Thyroid gland (tissue), 4 donors: ENCODE measurements around the gene KLHL17. TPM values are rescaled to one million over a fixed set of nuclear protein-coding genes. Genes with fewer than 3 reads are reported as not detected.

ENCODE experiments used
- DNase-seq, 2 donors: peaks; one replicate each; pipeline ENCODE4 v3.0.0-alpha.2; 2019
- H3K27ac ChIP-seq, 3 donors: fragments of 200-600 bp; sonication (generic); 1 replicate in 2 of 3; 2 replicates in 1 of 3; pipeline ENCODE4 v1.5.1; 2016 to 2019; ENCODE audit warnings: mild to moderate bottlenecking in 1 of 3, moderate library complexity in 1 of 3
- H3K27me3 ChIP-seq: fragments of 200-600 bp; sonication (generic); one replicate; pipeline ENCODE4 v1.5.1; 2019
- H3K36me3 ChIP-seq, 2 donors: fragments of 200-600 bp; sonication (generic); one replicate each; pipeline ENCODE4 v1.5.1; 2016 to 2019
- H3K4me1 ChIP-seq, 2 donors: fragments of 200-600 bp; sonication (generic); one replicate each; pipeline ENCODE4 v1.5.1; 2017 to 2019
- H3K4me3 ChIP-seq, 3 donors: fragments of 200-600 bp; sonication (generic); replicated peaks in 1 of 3; 1 replicate in 2 of 3; 2 replicates in 1 of 3; pipeline ENCODE4 v1.5.1; 2016; ENCODE audit warnings: mild to moderate bottlenecking in 1 of 3
- H3K9me3 ChIP-seq: fragments of 200-600 bp; sonication (generic); one replicate; pipeline ENCODE4 v1.5.1; 2017
- CTCF ChIP-seq, 6 experiments: fragments of 200-600 bp in 3 of 6; fragments of 450-650 bp in 3 of 6; sonication (generic) in 3 of 6; IDR thresholded peaks; one replicate each; pipeline ENCODE4 v1.5.1; 2016 to 2019; ENCODE audit warnings: antibody characterized with exemption in 6 of 6, mild to moderate bottlenecking in 2 of 6, inconsistent platforms in 1 of 6, moderate library complexity in 1 of 6
- POLR2A ChIP-seq, 2 donors: fragments of 450-650 bp; IDR thresholded peaks; one replicate each; pipeline ENCODE4 v1.6.1; 2017; ENCODE audit warnings: antibody characterized with exemption in 2 of 2, mild to moderate bottlenecking in 2 of 2, moderate library complexity in 1 of 2
- WGBS, 2 donors: methylation state at CpG; one replicate each; pipeline ENCODE4 v1.1.5; 2017; 5-methylcytosine and 5-hydroxymethylcytosine counted together
- intact Hi-C: fragments of 100-400 bp; cut with DNase I; formaldehyde crosslinking; loops from one replicate; pipeline ENCODE4 v1.15.1; 2023
- total RNA-seq, 4 donors: library from RNA; depleted of rRNA; stranded (reverse); fragments of >200 nt; gene quantifications; one replicate each; pipeline ENCODE4 v1.2.3, GENCODE V29; 2016

The KLHL17 gene
- total RNA-seq, 4 donors from 2014 or later, result 3.4 to 10.9 (median 10.3) TPM

DNA sequence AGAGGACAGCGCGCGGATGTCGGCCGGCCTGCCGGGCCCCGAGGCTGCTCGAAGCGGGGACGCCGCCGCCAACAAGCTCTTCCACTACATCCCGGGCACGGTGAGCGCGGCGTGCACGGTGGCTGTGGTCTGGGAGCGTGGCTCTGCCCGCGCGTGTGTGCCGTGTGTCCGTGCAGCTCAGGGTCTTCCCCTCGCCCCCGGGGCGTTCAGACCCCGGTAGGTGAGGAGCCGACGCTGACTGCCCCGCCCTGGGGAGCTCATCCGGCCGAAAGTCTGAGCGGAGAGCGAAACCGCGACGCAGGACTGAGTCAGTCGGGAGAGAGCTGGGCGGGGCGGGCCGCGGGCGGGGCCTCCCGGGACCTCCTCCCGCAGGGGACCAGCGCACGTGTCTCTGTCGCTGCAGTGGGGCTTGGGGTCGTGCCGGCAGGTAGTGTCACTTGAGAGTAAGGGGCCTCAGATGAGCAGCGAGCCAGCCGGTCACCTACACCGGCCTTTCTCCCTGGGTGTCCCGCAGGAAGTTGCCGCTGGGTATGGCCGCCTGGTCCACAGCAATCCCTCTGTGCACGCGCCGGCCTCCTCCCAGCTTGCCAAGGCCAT lies 6.4 kb downstream of the KLHL17 start:
- 1 to 7% methylated on average over 6 to 23 of the region's 60 CpGs for WGBS, 2 donors
- peak; percentile 60 to 64 for DNase-seq
- Histone ChIP-seq H3K4me1 (peaks cover 8 to 22% of the 10 kb centered on the region in 2 donors), H3K27ac (peak overlapping the region in 2 of 3 donors; percentile 6 to 55), H3K4me3 (peak overlapping the region; percentile 4 to 58 (median 36)), H3K27me3 (peaks cover 6% of the 10 kb centered on the region), H3K9me3 (no peaks in the 10 kb centered on the region), H3K36me3 (no peaks in the 10 kb centered on the region)
- intact Hi-C loops, result no loop called here
- TF ChIP-seq CTCF (IDR thresholded peaks at IDR 0.05) (no peak), POLR2A (IDR thresholded peaks at IDR 0.05) (peak in 1 of 2 donors; percentile 21)

DNA sequence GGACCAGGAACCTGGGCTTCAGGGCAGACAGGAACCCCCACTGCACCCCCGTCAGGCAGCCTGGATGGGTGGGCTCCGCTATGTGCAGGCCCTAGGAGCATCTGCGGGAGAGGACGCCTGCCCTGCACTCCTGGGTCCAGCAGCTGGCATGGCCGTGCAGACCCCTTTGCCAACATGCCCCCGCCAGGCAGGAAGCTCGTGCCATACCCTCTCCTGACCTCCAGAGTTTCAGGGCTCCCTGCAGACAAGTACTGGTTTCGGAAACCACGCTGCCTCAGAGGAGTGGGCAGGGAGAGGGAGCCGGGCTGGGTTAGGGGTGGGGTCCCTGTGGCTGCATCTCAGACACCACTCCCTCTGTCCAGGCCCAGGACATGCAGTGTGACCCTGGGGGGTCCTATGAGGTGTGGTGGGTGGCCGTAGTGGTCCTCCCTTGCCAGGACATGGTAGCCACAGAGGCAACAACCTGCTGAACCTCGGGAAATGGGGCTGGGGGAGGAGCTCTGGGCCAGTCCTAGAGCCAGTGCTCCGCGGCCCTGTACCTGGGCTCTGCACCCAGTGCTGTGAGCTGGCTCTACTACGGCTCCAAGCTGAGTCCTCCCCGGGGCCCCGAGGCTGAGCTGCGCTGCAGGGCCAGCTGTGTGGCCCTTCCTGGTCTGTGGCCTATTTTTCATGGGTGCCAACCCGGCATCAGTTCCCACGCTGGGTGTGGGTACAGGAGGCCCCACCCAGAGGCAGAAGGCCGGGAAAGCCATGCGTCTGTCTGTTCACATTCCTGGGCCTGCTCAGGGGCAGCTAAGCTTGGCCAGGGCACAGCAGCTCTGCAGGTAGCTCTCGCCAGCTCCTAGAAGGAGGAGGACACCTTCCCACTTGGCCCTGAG lies 7.3 kb downstream of the KLHL17 start:
- DNase-seq, result no peak
- peaks cover 8 to 23% of the 10 kb centered on the region in 2 donors for H3K4me1 ChIP-seq
- intact Hi-C loops, result no loop called here
- WGBS, 2 donors, result 55 to 79% methylated on average over 7 to 21 of the region's 23 CpGs
- no peak overlapping the region for H3K4me3 ChIP-seq
- H3K27ac ChIP-seq, result no peak overlapping the region
- no peaks in the 10 kb centered on the region for H3K9me3 ChIP-seq
- no peaks in the 10 kb centered on the region for H3K36me3 ChIP-seq
- peaks cover 6% of the 10 kb centered on the region for H3K27me3 ChIP-seq
- TF ChIP-seq CTCF (IDR thresholded peaks at IDR 0.05) (no peak), POLR2A (IDR thresholded peaks at IDR 0.05) (no peak)

DNA sequence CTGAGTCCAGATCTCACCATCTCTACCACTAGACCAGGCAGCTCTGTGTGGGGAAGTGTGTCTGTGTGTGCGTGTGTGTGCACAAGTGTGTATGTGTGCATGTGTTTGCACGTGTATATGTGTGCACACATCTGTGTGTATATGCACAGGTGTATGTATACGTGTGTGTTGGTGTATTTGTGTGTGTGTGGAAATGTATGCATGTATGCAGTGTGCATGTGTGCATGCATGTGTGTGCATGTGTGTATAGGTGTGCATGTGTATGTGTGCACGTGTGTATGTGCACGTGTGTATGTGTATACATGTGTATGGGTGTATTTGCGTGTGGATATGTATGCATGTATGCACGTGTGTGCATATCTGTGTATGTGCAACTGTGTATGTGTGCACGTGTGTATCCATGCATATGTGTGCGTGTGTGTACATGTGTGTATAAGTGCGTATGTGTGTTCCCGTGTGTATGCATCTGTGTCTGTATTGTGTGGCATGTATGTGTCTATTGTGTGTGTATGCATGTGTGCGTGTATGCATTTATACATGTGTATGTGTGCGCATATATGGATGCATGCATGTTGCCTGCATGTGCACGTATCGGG lies 9.0 kb downstream of the KLHL17 start:
- H3K27ac ChIP-seq, result no peak overlapping the region
- TF ChIP-seq CTCF (IDR thresholded peaks at IDR 0.05), result no peak
- no peak for TF ChIP-seq POLR2A (IDR thresholded peaks at IDR 0.05)
- no peaks in the 10 kb centered on the region for H3K36me3 ChIP-seq
- H3K27me3 ChIP-seq, result peaks cover 6% of the 10 kb centered on the region
- intact Hi-C loops, result no loop called here
- H3K4me1 ChIP-seq, result peaks cover 12 to 33% of the 10 kb centered on the region in 2 donors
- no peak for DNase-seq
- H3K4me3 ChIP-seq, result no peak overlapping the region
- 84 to 85% methylated on average over 15 of the region's 15 CpGs for WGBS, 2 donors
- H3K9me3 ChIP-seq, result no peaks in the 10 kb centered on the region

DNA sequence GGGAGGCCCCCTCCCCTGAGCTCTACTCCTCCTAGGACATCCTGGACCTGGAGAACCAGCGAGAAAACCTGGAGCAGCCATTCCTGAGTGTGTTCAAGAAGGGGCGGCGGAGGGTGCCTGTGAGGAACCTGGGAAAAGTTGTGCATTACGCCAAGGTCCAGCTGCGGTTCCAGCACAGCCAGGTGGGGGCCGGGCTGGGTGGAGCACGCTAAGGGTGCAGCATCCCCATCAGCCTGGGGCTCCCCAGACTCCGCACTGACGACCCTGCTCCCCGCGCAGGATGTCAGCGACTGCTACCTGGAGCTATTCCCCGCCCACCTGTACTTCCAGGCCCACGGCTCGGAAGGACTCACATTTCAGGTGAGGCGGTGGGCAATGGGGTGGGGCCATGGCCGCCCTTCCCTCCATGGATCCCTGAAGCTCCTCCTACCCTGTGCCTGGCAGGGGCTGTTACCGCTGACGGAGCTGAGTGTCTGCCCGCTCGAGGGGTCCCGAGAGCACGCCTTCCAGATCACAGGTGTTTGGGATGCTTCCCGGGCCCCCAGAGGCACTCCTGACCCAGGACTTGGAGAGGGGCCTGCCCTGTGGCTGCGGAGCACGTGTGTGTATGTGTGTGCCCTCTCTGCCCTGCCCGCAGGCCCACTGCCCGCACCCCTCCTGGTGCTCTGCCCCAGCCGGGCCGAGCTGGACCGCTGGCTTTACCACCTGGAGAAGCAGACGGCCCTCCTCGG lies 10.0 kb downstream of the KLHL17 start:
- Histone ChIP-seq H3K27ac (no peak overlapping the region), H3K4me3 (no peak overlapping the region), H3K4me1 (peaks cover 12 to 33% of the 10 kb centered on the region in 2 donors), H3K27me3 (peaks cover 6% of the 10 kb centered on the region), H3K36me3 (no peaks in the 10 kb centered on the region), H3K9me3 (no peaks in the 10 kb centered on the region)
- intact Hi-C loops, result loop anchor here (5.0 to 10.0 kb wide), 2 partner anchors 68 to 324 kb away; no protein-coding TSS in a partner anchor
- WGBS, 2 donors, result 18 to 28% methylated on average over 12 to 19 of the region's 33 CpGs
- TF ChIP-seq CTCF (IDR thresholded peaks at IDR 0.05), result no peak
- TF ChIP-seq POLR2A (IDR thresholded peaks at IDR 0.05), result no peak
- DNase-seq, result no peak
